GM12878 (cell line): ENCODE measurements around the gene CLIC5. TPM values are rescaled to one million over a fixed set of nuclear protein-coding genes. Genes with fewer than 3 reads are reported as not detected.

Experiments used
- ATAC-seq: fragments of 200-7000 bp; cut with Tn5 transposase; 3 replicates; pipeline ENCODE4 v1.9.1; 2020; ENCODE audit warnings: mild to moderate bottlenecking, moderate library complexity
- BruUV-seq: library from RNA; stranded (reverse); fragments of 400-500 nt; replicated peaks from 2 replicates; lab custom pipeline; 2021; lab: Mats Ljungman, UMichigan
- CTCF ChIA-PET: fragments of 300-600 bp; sonication (Branson Sonifier 250); formaldehyde crosslinking; extraction: SDS; loops from one replicate; lab custom pipeline; 2021; ENCODE audit warnings: inconsistent platforms; lab: Yijun Ruan, JAX
- POLR2A ChIA-PET: fragments of 350-600 bp; formaldehyde crosslinking; extraction: SDS; loops from one replicate; lab custom pipeline; 2021; ENCODE audit warnings: inconsistent platforms; lab: Charles Lee
- RAD21 ChIA-PET: fragments of 300-600 bp; sonication (Branson Sonifier 250); formaldehyde crosslinking; loops from one replicate; lab custom pipeline; 2023; ENCODE audit warnings: antibody characterized with exemption; ENCODE audit not compliant: unreplicated experiment; lab: Charles Lee
- SMC1A ChIA-PET: fragments of 300-600 bp; sonication (Branson Sonifier 250); formaldehyde crosslinking; loops from one replicate; lab custom pipeline; 2023; ENCODE audit not compliant: unreplicated experiment, uncharacterized antibody; lab: Charles Lee
- DNase-seq: peaks from one replicate; pipeline ENCODE4 v3.0.0-alpha.2; 2011; ENCODE audit warnings: low read depth, low spot score
- FAIRE-seq: peaks from 3 replicates; lab custom pipeline; 2011; peaks lifted over from hg19 to GRCh38; lab: Jason Lieb, UNC
- H2AFZ ChIP-seq: 2 replicates; pipeline ENCODE4 v1.6.0; 2011; ENCODE audit warnings: low read depth, low read length, control low read depth; ENCODE audit not compliant: control insufficient read depth
- H3K27ac ChIP-seq: 2 replicates; pipeline ENCODE4 v1.5.1; 2011; ENCODE audit warnings: control low read depth; ENCODE audit not compliant: control insufficient read depth, insufficient read depth
- H3K27me3 ChIP-seq, 2 experiments: replicated peaks in 1 of 2; 2 replicates each; pipeline versions ENCODE4 v1.6.0 to v1.6.1; 2011; ENCODE audit warnings: low read length in 1 of 2; ENCODE audit not compliant: control insufficient read depth in 2 of 2, insufficient read depth in 2 of 2
- H3K36me3 ChIP-seq, 2 experiments: 2 replicates each; pipeline ENCODE4 v1.5.1; 2011; ENCODE audit warnings: low read length in 1 of 2; ENCODE audit not compliant: control insufficient read depth in 2 of 2, insufficient read depth in 2 of 2
- H3K4me1 ChIP-seq: 2 replicates; pipeline ENCODE4 v1.6.1; 2011; ENCODE audit warnings: mild to moderate bottlenecking, low read length, moderate library complexity, mixed read lengths; ENCODE audit not compliant: control insufficient read depth, insufficient read depth
- H3K4me2 ChIP-seq: 2 replicates; pipeline ENCODE4 v1.6.0; 2011; ENCODE audit warnings: control low read depth; ENCODE audit not compliant: control insufficient read depth, insufficient read depth
- H3K4me3 ChIP-seq: fragments of 200-600 bp; sonication (generic); 2 replicates; pipeline ENCODE4 v1.5.1; 2016
- H3K79me2 ChIP-seq: 2 replicates; pipeline ENCODE4 v1.6.0; 2011; ENCODE audit warnings: low read length; ENCODE audit not compliant: control insufficient read depth, insufficient read depth
- H3K9ac ChIP-seq: 2 replicates; pipeline ENCODE4 v1.8.0; 2011; ENCODE audit warnings: low read length, control low read depth, mixed read lengths; ENCODE audit not compliant: control insufficient read depth, insufficient read depth
- H3K9me3 ChIP-seq: replicated peaks from 3 replicates; pipeline ENCODE4 v1.5.1; 2011; ENCODE audit warnings: mild to moderate bottlenecking, low read length; ENCODE audit not compliant: control insufficient read depth, insufficient read depth
- H4K20me1 ChIP-seq: 2 replicates; pipeline ENCODE4 v1.6.0; 2011; ENCODE audit not compliant: control insufficient read depth, insufficient read depth
- CBFB ChIP-seq: IDR thresholded peaks from 2 replicates; pipeline ENCODE4 v1.6.1; 2016; ENCODE audit warnings: antibody characterized with exemption, low read depth
- FOXM1 ChIP-seq: IDR thresholded peaks from 2 replicates; pipeline ENCODE4 v1.6.1; 2012; ENCODE audit warnings: low read depth, mild to moderate bottlenecking, inconsistent platforms, low read length, moderate library complexity
- KDM1A ChIP-seq: fragments of 200-600 bp; sonication (generic); IDR thresholded peaks from 2 replicates; pipeline ENCODE4 v1.6.1; 2016; ENCODE audit warnings: borderline replicate concordance
- KLF5 ChIP-seq: fragments of 450-650 bp; IDR thresholded peaks from 2 replicates; pipeline ENCODE4 v1.6.1; 2014; ENCODE audit warnings: mild to moderate bottlenecking; ENCODE audit not compliant: partially characterized antibody
- NR2C2 ChIP-seq: IDR thresholded peaks from 2 replicates; pipeline ENCODE4 v1.6.1; 2011; ENCODE audit warnings: borderline replicate concordance, low read depth; ENCODE audit not compliant: control insufficient read depth, insufficient read length
- POLR2AphosphoS2 ChIP-seq: IDR thresholded peaks from 2 replicates; pipeline ENCODE4 v1.6.1; 2011; ENCODE audit warnings: low read depth, mild to moderate bottlenecking, low read length, improper control_type of control experiment, moderate library complexity
- POU2F2 ChIP-seq: IDR thresholded peaks from 3 replicates; pipeline ENCODE4 v1.6.1; 2011; ENCODE audit warnings: low read depth, mild to moderate bottlenecking, low read length, borderline replicate concordance
- RUNX3 ChIP-seq: IDR thresholded peaks from 2 replicates; pipeline ENCODE4 v1.6.1; 2012; ENCODE audit warnings: low read length, inconsistent platforms
- SPI1 ChIP-seq: IDR thresholded peaks from 2 replicates; pipeline ENCODE4 v1.6.1; 2011; ENCODE audit warnings: low read depth, mild to moderate bottlenecking, low read length, moderate library complexity, borderline replicate concordance; ENCODE audit not compliant: insufficient read depth
- SUZ12 ChIP-seq: fragments of 200-600 bp; sonication (generic); IDR thresholded peaks from one replicate; pipeline ENCODE4 v1.6.1; 2018; ENCODE audit warnings: antibody characterized with exemption, mild to moderate bottlenecking; ENCODE audit not compliant: unreplicated experiment
- TCF7 ChIP-seq: IDR thresholded peaks from 2 replicates; pipeline ENCODE4 v1.6.1; 2014; ENCODE audit warnings: antibody characterized with exemption, borderline replicate concordance
- ZNF207 ChIP-seq: fragments of 450-650 bp; IDR thresholded peaks from 2 replicates; pipeline ENCODE4 v1.6.1; 2014; ENCODE audit warnings: antibody characterized with exemption, mild to moderate bottlenecking, borderline replicate concordance
- WGBS: methylation state at CpG from one replicate; pipeline ENCODE4 v1.1.6; 2016; ENCODE audit warnings: low lambda C conversion rate; ENCODE audit not compliant: insufficient replicate concordance, insufficient coverage; ENCODE audit errors: missing lambda C conversion rate; 5-methylcytosine and 5-hydroxymethylcytosine counted together
- in situ Hi-C: fragments of 300-500 bp; cut with MboI; formaldehyde crosslinking; loops from 9 replicates; pipeline ENCODE4 v1.14.3; 2018; ENCODE audit warnings: mixed read lengths
- intact Hi-C: fragments of 100-400 bp; cut with micrococcal nuclease; formaldehyde crosslinking; loops from one replicate; pipeline ENCODE4 v1.14.2; 2022; ENCODE audit not compliant: unreplicated experiment
- polyA plus RNA-seq, 11 experiments: library from polyadenylated mRNA; depleted of rRNA in 4 of 11; unstranded in 6 of 11; stranded (reverse) in 5 of 11; fragments of >200 nt; fragmentation: Nextera tagmentation in 4 of 11; fragmentation: Illumina TruSeq in 1 of 11; extraction: Ambion mirVana in 4 of 11; extraction: Trizol in 1 of 11; gene quantifications; 1 replicate in 1 of 11; 2 replicates in 10 of 11; pipeline versions ENCODE4 v1.2.1 to v1.2.3, GENCODE V29; 2011 to 2016; ENCODE audit warnings: inconsistent platforms in 2 of 11, missing spikeins in 2 of 11, low read depth in 1 of 11
- total RNA-seq, 4 experiments: library from RNA; depleted of rRNA in 3 of 4; stranded (reverse); fragments of >200 nt in 3 of 4; fragmentation: Illumina TruSeq in 1 of 4; extraction: Trizol in 1 of 4; gene quantifications; 2 replicates each; pipeline versions ENCODE4 v1.2.1 to v1.2.3, GENCODE V29; 2013 to 2021
- TF ChIP-seq, protein P1 (sequence below): IDR thresholded peaks from 2 replicates; pipeline ENCODE4 v1.6.1; 2012; ENCODE audit warnings: low read depth, low read length, improper control_type of control experiment
- TF ChIP-seq, protein P2 (sequence below): IDR thresholded peaks from 2 replicates; pipeline ENCODE4 v1.6.1; 2012; ENCODE audit warnings: low read length, inconsistent platforms
- TF ChIP-seq, protein P3 (sequence below): IDR thresholded peaks from 2 replicates; pipeline ENCODE4 v1.6.1; 2012; ENCODE audit warnings: improper control_type of control experiment, low read depth, low read length; ENCODE audit not compliant: insufficient replicate concordance

The CLIC5 gene
- total and polyA plus RNA-seq, 10 of the 15 experiments (the other 5 are each of a cell fraction or from before 2014, with no cell fraction given), result 0.01 to 0.08 (median 0.02) TPM; not detected in 7

DNA sequence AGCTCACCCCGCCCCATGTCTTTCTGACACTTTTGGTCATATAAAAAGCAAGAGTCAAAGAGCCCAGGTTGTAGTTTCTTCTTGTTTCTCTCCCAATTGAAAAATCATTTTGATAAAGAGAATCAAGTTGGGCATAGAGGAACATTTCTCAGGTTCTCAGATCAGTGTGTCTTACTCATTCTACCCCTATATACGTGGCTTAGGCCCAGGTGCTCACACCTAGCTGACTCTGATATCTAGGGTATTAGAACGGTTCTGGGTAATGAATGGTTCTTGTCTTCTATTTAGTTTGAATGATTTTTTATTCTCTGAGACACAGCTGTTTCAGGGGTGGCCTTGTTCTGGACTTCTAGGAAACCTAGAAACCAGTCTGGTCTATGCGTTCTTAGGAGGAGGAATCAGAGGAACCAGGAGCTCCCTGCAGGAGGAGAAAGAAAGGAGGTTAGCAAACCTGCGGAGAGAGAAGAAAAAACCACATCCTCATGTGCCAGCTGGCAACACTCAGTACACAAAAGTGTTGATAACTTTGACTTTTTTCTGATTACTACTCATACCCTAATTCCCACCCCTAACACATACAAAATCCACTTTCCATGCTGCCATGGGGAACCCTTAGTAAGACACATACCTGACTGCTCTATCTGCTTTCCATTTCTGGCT is 178.0 kb downstream of the CLIC5 start:
- intact Hi-C loops, result no loop called here
- 20% methylated on average over 5 of the region's 5 CpGs for WGBS
- H3K9me3 ChIP-seq, result no peaks in the 10 kb centered on the region
- H2AFZ ChIP-seq, result no peak overlapping the region
- no peaks in the 10 kb centered on the region for H4K20me1 ChIP-seq
- peaks cover under 1% of the 10 kb centered on the region; the same call in 1 of the 2 replicates for H3K4me1 ChIP-seq
- BruUV-seq, result no TSS peak
- H3K27ac ChIP-seq, result no peak overlapping the region
- ChIA-PET CTCF (interaction anchor here (1.2 kb wide), 1 partner anchor 68 kb away, joined by 4 read pairs; no protein-coding TSS in a partner anchor), RAD21 (no interaction called here), SMC1A (interaction anchor here (1.5 kb wide), 1 partner anchor 16 kb away, joined by 3 read pairs; no protein-coding TSS in a partner anchor), POLR2A (no interaction called here)
- no peaks in the 10 kb centered on the region for H3K79me2 ChIP-seq
- in situ Hi-C loops, result no loop called here
- ATAC-seq, result no peak
- no peak overlapping the region for H3K9ac ChIP-seq
- no peaks in the 10 kb centered on the region for H3K36me3 ChIP-seq
- no peak for TF ChIP-seq NR2C2
- TF ChIP-seq POU2F2, result no peak
- TF ChIP-seq, protein P1, sequence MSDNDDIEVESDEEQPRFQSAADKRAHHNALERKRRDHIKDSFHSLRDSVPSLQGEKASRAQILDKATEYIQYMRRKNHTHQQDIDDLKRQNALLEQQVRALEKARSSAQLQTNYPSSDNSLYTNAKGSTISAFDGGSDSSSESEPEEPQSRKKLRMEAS, result no peak
- TF ChIP-seq POLR2AphosphoS2, result no peak
- no peak for TF ChIP-seq KDM1A
- TF ChIP-seq RUNX3, result no peak
- no peak for TF ChIP-seq ZNF207
- TF ChIP-seq SPI1, result no peak
- TF ChIP-seq, protein P2, sequence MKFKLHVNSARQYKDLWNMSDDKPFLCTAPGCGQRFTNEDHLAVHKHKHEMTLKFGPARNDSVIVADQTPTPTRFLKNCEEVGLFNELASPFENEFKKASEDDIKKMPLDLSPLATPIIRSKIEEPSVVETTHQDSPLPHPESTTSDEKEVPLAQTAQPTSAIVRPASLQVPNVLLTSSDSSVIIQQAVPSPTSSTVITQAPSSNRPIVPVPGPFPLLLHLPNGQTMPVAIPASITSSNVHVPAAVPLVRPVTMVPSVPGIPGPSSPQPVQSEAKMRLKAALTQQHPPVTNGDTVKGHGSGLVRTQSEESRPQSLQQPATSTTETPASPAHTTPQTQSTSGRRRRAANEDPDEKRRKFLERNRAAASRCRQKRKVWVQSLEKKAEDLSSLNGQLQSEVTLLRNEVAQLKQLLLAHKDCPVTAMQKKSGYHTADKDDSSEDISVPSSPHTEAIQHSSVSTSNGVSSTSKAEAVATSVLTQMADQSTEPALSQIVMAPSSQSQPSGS, result no peak
- TF ChIP-seq CBFB, result no peak
- no peak for TF ChIP-seq SUZ12
- no peak for TF ChIP-seq TCF7
- no peak for TF ChIP-seq FOXM1
- TF ChIP-seq, protein P3, sequence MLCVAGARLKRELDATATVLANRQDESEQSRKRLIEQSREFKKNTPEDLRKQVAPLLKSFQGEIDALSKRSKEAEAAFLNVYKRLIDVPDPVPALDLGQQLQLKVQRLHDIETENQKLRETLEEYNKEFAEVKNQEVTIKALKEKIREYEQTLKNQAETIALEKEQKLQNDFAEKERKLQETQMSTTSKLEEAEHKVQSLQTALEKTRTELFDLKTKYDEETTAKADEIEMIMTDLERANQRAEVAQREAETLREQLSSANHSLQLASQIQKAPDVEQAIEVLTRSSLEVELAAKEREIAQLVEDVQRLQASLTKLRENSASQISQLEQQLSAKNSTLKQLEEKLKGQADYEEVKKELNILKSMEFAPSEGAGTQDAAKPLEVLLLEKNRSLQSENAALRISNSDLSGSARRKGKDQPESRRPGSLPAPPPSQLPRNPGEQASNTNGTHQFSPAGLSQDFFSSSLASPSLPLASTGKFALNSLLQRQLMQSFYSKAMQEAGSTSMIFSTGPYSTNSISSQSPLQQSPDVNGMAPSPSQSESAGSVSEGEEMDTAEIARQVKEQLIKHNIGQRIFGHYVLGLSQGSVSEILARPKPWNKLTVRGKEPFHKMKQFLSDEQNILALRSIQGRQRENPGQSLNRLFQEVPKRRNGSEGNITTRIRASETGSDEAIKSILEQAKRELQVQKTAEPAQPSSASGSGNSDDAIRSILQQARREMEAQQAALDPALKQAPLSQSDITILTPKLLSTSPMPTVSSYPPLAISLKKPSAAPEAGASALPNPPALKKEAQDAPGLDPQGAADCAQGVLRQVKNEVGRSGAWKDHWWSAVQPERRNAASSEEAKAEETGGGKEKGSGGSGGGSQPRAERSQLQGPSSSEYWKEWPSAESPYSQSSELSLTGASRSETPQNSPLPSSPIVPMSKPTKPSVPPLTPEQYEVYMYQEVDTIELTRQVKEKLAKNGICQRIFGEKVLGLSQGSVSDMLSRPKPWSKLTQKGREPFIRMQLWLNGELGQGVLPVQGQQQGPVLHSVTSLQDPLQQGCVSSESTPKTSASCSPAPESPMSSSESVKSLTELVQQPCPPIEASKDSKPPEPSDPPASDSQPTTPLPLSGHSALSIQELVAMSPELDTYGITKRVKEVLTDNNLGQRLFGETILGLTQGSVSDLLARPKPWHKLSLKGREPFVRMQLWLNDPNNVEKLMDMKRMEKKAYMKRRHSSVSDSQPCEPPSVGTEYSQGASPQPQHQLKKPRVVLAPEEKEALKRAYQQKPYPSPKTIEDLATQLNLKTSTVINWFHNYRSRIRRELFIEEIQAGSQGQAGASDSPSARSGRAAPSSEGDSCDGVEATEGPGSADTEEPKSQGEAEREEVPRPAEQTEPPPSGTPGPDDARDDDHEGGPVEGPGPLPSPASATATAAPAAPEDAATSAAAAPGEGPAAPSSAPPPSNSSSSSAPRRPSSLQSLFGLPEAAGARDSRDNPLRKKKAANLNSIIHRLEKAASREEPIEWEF, result no peak
- TF ChIP-seq KLF5, result no peak
- peaks cover 2 to 4% of the 10 kb centered on the region in 2 experiments; a peak in 2 of 4 replicates for H3K27me3 ChIP-seq
- H3K4me3 ChIP-seq, result no peak overlapping the region
- no peak overlapping the region for H3K4me2 ChIP-seq
- no peak for DNase-seq
- FAIRE-seq, result no peak
